ENCODE data around the gene HTRA1. TPM values are rescaled to one million over a fixed set of nuclear protein-coding genes. Genes with fewer than 3 reads are reported as not detected.

The HTRA1 gene
- total RNA-seq, 2 donors from 2014 or later = 282 to 473 TPM

GRCh38 chr10:122515588-122516231, 54.4 kb downstream of the HTRA1 start:
- DNase-seq (ENCODE audit: low spot score) = no peak
- Histone ChIP-seq H3K4me1 (ENCODE audit: control insufficient read depth in 1 of 2, low read depth in 2 of 2) (no peaks in the 10 kb centered on the region), H3K9me3 (no peaks in the 10 kb centered on the region), H3K27ac (no peak overlapping the region), H3K36me3 (peaks cover 25% of the 10 kb centered on the region), H3K4me3 (no peak overlapping the region), H3K27me3 (replicated peaks; ENCODE audit: insufficient read depth) (no peaks in the 10 kb centered on the region)
- no peak for ATAC-seq (ENCODE audit: insufficient number of reproducible peaks, low FRiP score, low read depth)
- TF ChIP-seq CTCF (IDR thresholded peaks at IDR 0.05) = no peak

- Histone ChIP-seq H3K27me3 (replicated peaks; ENCODE audit: insufficient read depth) (no peaks in the 10 kb centered on the region), H3K9me3 (no peaks in the 10 kb centered on the region), H3K27ac (no peak overlapping the region), H3K4me3 (no peak overlapping the region), H3K4me1 (ENCODE audit: control insufficient read depth in 1 of 2, low read depth in 2 of 2) (no peaks in the 10 kb centered on the region), H3K36me3 (peaks cover 25% of the 10 kb centered on the region)
- no peak for DNase-seq (ENCODE audit: low spot score)
- ATAC-seq (ENCODE audit: insufficient number of reproducible peaks, low FRiP score, low read depth) = no peak
- no peak for TF ChIP-seq CTCF (IDR thresholded peaks at IDR 0.05)
Measured at GRCh38 chr10:122516734-122517133, 55.4 kb downstream of the HTRA1 start.

- no peak for ATAC-seq (ENCODE audit: insufficient number of reproducible peaks, low FRiP score, low read depth)
- TF ChIP-seq CTCF (IDR thresholded peaks at IDR 0.05) = no peak
- Histone ChIP-seq H3K4me1 (ENCODE audit: control insufficient read depth in 1 of 2, low read depth in 2 of 2) (no peaks in the 10 kb centered on the region), H3K36me3 (peaks cover 19% of the 10 kb centered on the region), H3K9me3 (no peaks in the 10 kb centered on the region), H3K27ac (no peak overlapping the region), H3K27me3 (replicated peaks; ENCODE audit: insufficient read depth) (no peaks in the 10 kb centered on the region), H3K4me3 (no peak overlapping the region)
- no peak for DNase-seq (ENCODE audit: low spot score)
Measured at GRCh38 chr10:122519144-122519543, 57.8 kb downstream of the HTRA1 start.

- H3K4me3 ChIP-seq = no peak overlapping the region
- H3K27ac ChIP-seq = no peak overlapping the region
- DNase-seq (ENCODE audit: low spot score) (no peak), ATAC-seq (ENCODE audit: insufficient number of reproducible peaks, low FRiP score, low read depth) (no peak)
- no peak for TF ChIP-seq CTCF (IDR thresholded peaks at IDR 0.05)
- H3K27me3 ChIP-seq (replicated peaks; ENCODE audit: insufficient read depth) = no peaks in the 10 kb centered on the region
- H3K9me3 ChIP-seq = no peaks in the 10 kb centered on the region
- peaks cover 13% of the 10 kb centered on the region for H3K36me3 ChIP-seq
- no peaks in the 10 kb centered on the region for H3K4me1 ChIP-seq (ENCODE audit: control insufficient read depth in 1 of 2, low read depth in 2 of 2)
Measured at GRCh38 chr10:122519873-122520272, 58.5 kb downstream of the HTRA1 start.

GRCh38 chr10:122521011-122521410, 59.7 kb downstream of the HTRA1 start:
- H3K36me3 ChIP-seq = peaks cover 10% of the 10 kb centered on the region
- no peak overlapping the region for H3K4me3 ChIP-seq
- no peaks in the 10 kb centered on the region for H3K9me3 ChIP-seq
- no peaks in the 10 kb centered on the region for H3K4me1 ChIP-seq (ENCODE audit: control insufficient read depth in 1 of 2, low read depth in 2 of 2)
- TF ChIP-seq CTCF (IDR thresholded peaks at IDR 0.05) = no peak
- DNase-seq (ENCODE audit: low spot score) (no peak), ATAC-seq (ENCODE audit: insufficient number of reproducible peaks, low FRiP score, low read depth) (no peak)
- no peaks in the 10 kb centered on the region for H3K27me3 ChIP-seq (replicated peaks; ENCODE audit: insufficient read depth)
- no peak overlapping the region for H3K27ac ChIP-seq
